ENCODE results near the gene C16orf87.

DNA sequence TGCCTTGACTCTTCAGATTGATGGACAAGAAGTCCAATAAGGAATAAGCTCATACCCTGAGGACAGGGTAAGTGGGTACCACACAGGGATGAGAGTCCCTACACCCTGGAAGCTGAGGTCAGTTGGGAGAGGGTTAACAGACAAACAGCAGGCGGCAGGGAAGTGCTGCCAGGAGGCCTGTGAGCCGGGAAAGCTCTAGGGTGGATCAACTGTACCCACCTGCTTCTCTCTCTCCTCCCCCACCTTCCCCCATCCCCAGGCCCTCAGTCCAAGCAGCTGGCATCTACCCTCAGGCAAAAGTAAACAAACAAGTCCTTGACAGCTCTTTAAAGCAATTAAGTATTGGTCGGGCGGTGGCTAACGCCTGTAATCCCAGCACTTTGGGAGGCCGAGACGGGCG, 62.2 kb downstream of the C16orf87 start:
- TF ChIP-seq, protein P1, sequence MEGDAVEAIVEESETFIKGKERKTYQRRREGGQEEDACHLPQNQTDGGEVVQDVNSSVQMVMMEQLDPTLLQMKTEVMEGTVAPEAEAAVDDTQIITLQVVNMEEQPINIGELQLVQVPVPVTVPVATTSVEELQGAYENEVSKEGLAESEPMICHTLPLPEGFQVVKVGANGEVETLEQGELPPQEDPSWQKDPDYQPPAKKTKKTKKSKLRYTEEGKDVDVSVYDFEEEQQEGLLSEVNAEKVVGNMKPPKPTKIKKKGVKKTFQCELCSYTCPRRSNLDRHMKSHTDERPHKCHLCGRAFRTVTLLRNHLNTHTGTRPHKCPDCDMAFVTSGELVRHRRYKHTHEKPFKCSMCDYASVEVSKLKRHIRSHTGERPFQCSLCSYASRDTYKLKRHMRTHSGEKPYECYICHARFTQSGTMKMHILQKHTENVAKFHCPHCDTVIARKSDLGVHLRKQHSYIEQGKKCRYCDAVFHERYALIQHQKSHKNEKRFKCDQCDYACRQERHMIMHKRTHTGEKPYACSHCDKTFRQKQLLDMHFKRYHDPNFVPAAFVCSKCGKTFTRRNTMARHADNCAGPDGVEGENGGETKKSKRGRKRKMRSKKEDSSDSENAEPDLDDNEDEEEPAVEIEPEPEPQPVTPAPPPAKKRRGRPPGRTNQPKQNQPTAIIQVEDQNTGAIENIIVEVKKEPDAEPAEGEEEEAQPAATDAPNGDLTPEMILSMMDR (IDR thresholded peaks at IDR 0.05 in 2 of 3, conservative IDR thresholded peaks at IDR 0.05 in 1 of 3; ENCODE audit: borderline replicate concordance in 1 of 3, insufficient read depth in 1 of 3, low read depth in 2 of 3, low read length in 2 of 3), result no peak
- TF ChIP-seq TCF7L2 (IDR thresholded peaks at IDR 0.05; ENCODE audit: borderline replicate concordance, extremely low read depth, insufficient read depth, insufficient read length) (no peak), SRF (IDR thresholded peaks at IDR 0.05; ENCODE audit: low read depth) (no peak)

Measured in HCT116 (cell line).